AML-193 (cell line): ENCODE results near the gene ADGRD1.
"Not testable (repeated sequence)": the region's sequence is repeated elsewhere in the genome, so short reads cannot be mapped to it uniquely, and the experiment has no call there.

Experiments used
- DNase-seq, 2 experiments: peaks; one replicate each; lab custom pipeline; 2025; lab: John Stamatoyannopoulos, UW

Gene ADGRD1

DNA sequence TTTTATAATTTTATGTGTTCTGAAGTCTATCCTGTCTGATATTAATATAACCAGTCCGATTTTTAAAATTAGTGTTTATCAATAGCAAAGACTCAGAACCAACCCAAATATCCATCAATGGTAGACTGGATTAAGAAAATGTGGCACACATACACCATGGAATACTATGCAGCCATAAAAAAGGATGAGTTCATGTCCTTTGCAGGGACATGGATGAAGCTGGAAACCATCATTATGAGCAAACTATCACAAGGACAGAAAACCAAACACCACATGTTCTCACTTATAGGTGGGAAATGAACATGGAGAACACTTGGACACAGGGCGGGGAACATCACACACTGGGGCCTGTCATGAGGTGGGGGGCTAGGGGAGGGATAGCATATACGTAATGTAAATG is 16.2 kb upstream of the ADGRD1 start:
- not testable (repeated sequence) for DNase-seq

DNA sequence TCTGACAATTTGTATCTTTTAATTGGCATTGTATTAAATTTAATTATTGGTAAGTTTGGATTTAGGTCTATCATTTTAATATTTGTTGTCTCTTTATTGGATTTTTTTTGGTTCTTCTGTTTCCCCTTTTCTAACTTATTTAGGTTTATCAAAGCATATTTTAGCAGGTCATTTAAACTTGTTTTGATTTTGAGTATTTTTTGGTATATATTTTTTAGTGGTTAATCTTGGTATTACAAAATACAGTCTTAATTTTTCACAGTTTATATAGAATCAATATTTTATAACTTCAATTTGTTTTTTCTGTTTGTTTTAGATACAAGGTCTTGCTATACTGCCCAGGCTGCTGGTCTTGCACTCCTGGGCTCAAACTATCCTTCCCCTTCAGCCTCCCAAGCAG is 15.5 kb upstream of the ADGRD1 start:
- no peak for DNase-seq

GRCh38 chr12:130944878-130945277 is 8.8 kb upstream of the ADGRD1 start:
- no peak for DNase-seq

DNA sequence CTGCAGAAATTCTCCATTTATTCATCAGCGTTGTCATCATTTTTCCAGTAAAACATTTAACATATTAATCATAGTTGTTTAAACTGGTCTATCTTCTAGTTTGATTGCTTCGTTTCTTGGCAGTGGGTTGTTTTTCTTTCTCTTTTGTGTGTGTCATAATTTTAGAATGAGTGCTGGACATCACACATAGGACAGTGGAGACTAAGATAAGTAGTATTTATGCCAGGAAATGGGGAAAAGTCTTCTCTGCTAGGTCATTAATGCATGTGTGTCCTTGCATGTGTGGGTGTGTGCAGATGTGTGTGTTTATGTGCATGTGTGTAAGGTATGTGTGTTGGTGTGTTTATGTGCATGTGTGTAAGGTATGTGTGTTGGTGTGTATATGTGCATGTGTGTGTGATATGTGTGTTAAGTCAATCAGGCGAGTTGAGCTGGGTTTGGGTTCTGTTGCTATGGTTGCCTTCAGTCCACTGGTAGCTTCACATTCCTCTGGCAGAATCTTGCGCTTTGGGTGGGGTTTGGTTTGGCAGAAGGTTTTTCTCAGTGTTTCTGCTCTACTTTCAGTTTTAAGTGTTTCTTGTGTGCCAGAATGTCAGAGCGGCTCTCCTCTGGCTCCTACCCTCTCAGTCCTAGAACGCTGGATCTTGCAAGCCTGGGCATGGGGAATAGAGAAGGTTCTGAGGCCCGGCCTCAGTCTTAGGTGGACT is 7.8 kb upstream of the ADGRD1 start:
- DNase-seq = no peak

GRCh38 chr12:130947028-130947613 is 6.6 kb upstream of the ADGRD1 start:
- DNase-seq = no peak

GRCh38 chr12:130948136-130948535 is 5.6 kb upstream of the ADGRD1 start:
- no peak for DNase-seq

DNA sequence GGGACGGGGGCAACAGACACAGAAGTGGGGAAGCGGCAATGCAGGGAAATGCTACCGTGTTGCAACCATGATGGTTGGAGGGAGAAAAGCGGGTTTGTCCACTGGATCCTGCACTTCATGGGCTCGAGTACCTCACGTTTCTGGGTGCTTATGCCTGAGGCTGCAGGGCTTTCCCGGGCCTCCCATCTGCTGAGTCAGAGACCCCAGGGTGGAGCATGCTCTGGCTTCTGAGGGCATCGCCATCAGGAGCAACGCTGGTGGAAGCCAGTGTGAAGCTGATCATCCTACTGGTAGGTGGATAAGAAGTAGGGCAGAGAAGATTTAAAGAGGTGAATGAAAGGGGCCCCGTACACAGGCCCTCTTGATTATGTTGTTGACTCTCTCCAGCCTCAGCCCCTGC is 5.0 kb upstream of the ADGRD1 start:
- DNase-seq = no peak

- no peak for DNase-seq
These were observed 3.9 kb upstream of the ADGRD1 start for GRCh38 chr12:130949806-130950205.

DNA sequence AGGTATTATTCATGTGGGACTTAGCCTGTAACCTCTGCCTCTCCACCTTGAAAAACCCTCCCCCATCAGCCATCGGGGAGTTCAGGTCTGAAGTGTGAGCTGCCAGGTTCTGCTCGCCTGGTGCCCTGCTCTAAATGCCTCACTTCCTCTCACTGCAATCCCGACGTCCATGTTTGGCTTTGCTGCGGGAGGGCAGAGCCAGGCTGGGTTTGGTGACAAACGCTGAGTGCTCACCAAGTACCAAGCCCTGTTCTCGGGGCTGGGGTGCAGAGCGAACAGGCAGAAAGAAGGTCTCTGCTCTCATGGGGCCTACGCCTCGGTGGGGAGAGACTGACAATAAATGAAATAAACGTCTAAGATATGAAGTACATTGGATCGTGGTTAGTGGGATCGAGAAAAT is 2.1 kb upstream of the ADGRD1 start:
- no peak for DNase-seq

- no peak for DNase-seq
These were observed 1.3 kb upstream of the ADGRD1 start for GRCh38 chr12:130952171-130952954.

DNA sequence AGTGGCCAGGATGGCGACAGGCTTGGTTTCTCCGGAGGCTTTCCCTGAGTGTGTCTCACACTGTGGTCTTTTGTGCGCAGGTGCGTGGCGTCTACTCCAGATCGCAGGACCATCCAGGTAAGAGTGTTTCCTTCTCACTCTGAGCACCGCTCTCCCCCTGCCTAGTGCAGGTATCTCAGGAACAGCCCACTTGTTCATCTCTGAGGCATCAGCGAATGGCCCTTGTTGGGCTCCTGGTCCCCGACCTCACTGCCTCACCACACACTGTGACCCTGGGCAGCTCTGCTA is 781 bp downstream of the ADGRD1 start:
- no peak for DNase-seq

- DNase-seq = no peak
These were observed 1.6 kb downstream of the ADGRD1 start for GRCh38 chr12:130955238-130955816.

GRCh38 chr12:130956009-130956408 is 2.3 kb downstream of the ADGRD1 start:
- DNase-seq = no peak

- DNase-seq = no peak
These were observed 3.0 kb downstream of the ADGRD1 start for GRCh38 chr12:130956456-130957303.

DNA sequence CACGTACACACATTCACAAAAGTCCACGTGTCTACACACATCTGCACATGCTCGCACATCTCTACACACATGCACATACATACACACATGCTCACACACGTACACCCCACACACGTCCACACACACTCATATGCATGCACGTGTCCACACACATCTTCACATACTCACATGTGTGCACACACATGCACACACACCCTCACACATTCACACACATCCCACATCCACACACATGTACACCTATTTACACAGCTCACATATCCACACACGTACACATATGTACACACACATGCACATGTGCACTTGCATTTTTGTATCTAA is 3.6 kb downstream of the ADGRD1 start:
- no peak for DNase-seq

GRCh38 chr12:130958557-130959140 is 4.9 kb downstream of the ADGRD1 start:
- DNase-seq = no peak

- DNase-seq = no peak
These were observed 5.9 kb downstream of the ADGRD1 start for GRCh38 chr12:130959632-130960031.

DNA sequence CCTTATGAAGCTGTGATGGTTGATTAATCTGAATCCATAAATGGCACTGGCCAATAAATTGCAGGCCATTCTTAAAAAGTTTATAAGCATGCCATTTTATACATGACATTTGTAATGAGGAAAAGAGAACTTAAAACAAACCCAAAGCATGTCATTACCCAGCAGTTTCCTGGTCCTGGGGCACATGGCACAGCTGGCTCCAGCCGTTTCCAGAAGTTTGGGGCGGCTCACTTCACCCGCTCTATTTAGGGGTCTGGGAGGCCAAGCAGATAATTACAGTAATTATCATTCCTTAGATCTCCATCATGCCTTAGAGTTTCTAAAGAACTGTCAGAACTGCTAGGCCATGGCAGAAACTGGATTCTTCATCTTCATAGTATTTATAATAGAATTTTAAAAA is 6.4 kb downstream of the ADGRD1 start:
- DNase-seq = no peak

DNA sequence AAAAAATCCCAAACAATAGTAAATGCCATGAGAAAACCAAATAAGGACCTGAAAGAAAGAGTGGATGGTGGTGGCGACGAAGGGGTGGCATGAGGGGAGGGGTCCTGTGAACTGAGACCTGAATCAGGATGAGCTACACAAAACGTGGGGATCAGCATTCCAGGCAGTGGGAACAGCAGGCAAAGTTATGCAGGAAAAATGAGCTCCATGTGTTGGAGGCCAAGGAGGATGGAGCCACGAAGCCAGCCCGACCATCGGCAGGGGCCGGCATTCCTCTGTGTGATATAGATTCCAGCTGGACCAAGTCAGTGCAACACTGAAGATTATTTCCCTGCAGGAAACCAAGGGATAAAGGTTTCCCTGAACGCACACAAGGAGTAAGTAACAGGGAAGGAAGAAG is 7.1 kb downstream of the ADGRD1 start:
- DNase-seq = no peak

DNA sequence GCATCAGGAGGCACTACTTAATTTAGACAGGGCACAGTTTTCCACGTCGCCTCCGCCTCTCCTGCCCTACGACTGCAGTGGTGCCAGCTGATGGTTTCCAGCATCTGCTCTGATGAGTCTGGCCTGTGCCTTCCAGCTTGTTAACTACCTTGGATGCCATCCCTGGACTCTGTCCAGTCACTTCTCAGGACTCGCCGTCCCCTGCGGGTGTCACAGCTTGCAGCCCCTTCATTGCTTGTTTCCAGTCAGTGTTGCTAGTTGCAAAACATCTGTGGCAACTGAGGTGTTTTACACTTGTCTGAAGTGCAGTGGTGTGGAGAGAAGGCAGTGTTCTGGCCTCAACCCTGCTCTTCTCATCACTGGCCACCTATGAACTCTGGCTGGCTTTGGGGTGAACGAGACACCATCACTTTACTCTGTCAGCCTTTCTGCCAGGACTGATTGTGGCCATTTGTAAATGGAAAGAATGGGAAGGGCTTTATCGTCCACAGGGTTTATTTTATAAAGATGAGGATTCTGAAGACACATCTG is 8.3 kb downstream of the ADGRD1 start:
- no peak for DNase-seq

DNA sequence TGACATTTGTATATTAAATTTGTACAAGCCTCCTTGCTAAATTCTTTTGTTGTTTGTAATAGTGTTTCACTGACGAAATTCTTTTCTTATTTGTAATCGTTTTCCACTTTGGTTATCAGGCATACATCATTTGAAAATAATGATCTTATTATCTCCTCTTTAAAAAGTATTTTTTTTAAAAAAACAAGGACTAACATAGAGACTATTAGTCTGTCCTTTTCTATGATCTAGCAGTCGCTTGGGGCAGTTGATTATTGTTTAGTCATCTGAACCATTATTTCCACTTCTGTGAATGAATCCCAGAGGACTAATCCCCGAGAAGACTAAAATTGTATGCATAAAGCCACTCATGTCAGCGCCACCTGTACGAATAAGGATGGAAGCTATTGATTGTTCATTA is 11.5 kb downstream of the ADGRD1 start:
- no peak for DNase-seq

DNA sequence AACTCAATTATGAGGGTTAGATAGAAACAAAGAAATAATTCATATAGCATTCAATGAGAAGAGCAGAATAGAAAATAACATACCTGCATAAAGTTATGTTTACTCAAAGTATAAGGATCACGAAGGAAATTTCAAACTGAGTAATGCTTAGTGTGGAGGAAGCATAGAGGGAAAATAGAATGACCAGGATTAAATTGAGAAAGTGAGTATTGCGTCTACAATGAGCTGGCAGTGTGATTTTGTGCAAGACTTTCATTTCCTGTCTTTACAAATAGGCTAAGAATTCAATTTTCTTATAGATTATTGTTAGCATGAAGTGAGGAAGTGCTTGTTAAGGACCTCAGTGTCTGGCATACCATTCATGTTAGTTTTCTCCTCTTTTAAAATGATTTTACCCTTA is 12.0 kb downstream of the ADGRD1 start:
- DNase-seq = peak; percentile 4 to 10
